GM19239 (cell line): ENCODE data around the gene UBXN7.
"Not testable (repeated sequence)": the region's sequence is repeated elsewhere in the genome, so short reads cannot be mapped to it uniquely, and the experiment has no call there.

Experiments used
- DNase-seq: peaks from one replicate; pipeline ENCODE4 v3.0.0; 2011; ENCODE audit warnings: low spot score; ENCODE audit not compliant: insufficient read length
- FAIRE-seq: peaks from 2 replicates; lab custom pipeline; 2011; peaks lifted over from hg19 to GRCh38; lab: Jason Lieb, UNC

UBXN7 gene

GRCh38 chr3:196360586-196360985, 71.6 kb downstream of the UBXN7 start:
- FAIRE-seq (no peak), DNase-seq (no peak)

GRCh38 chr3:196358540-196358939, 73.7 kb downstream of the UBXN7 start:
- FAIRE-seq, DNase-seq: not testable (repeated sequence)

- DNase-seq (no peak), FAIRE-seq (no peak)
Measured at GRCh38 chr3:196357905-196358304, 74.3 kb downstream of the UBXN7 start.

- no peak for DNase-seq
- FAIRE-seq: no peak
Measured at GRCh38 chr3:196356556-196356955, 75.7 kb downstream of the UBXN7 start.

- DNase-seq (no peak), FAIRE-seq (no peak)
Measured at GRCh38 chr3:196355668-196356067, 76.6 kb downstream of the UBXN7 start.

- FAIRE-seq (no peak), DNase-seq (no peak)
Measured at GRCh38 chr3:196354132-196354531, 78.1 kb downstream of the UBXN7 start.

GRCh38 chr3:196351541-196351940, 80.7 kb downstream of the UBXN7 start:
- no peak for DNase-seq
- no peak for FAIRE-seq

- no peak for DNase-seq
- peak; percentile 57 for FAIRE-seq
Measured at GRCh38 chr3:196350067-196350466, 82.2 kb downstream of the UBXN7 start.

- DNase-seq (no peak), FAIRE-seq (no peak)
Measured at GRCh38 chr3:196348698-196349097, 83.5 kb downstream of the UBXN7 start.

GRCh38 chr3:196344663-196345062, 87.6 kb downstream of the UBXN7 start:
- FAIRE-seq: no peak
- DNase-seq: no peak

GRCh38 chr3:196343917-196344316, 88.3 kb downstream of the UBXN7 start:
- not testable (repeated sequence) for FAIRE-seq, DNase-seq

- FAIRE-seq: no peak
- no peak for DNase-seq
Measured at GRCh38 chr3:196341137-196341536, 91.1 kb downstream of the UBXN7 start.

GRCh38 chr3:196340466-196340865, 91.8 kb downstream of the UBXN7 start:
- FAIRE-seq (no peak), DNase-seq (no peak)

- no peak for FAIRE-seq
Measured at GRCh38 chr3:196339493-196340254, 92.6 kb downstream of the UBXN7 start.

GRCh38 chr3:196339044-196339443, 93.2 kb downstream of the UBXN7 start:
- FAIRE-seq: no peak
- no peak for DNase-seq

More at GRCh38 chr3:196339493-196340254, 92.6 kb downstream of the UBXN7 start:
- DNase-seq: no peak

GRCh38 chr3:196336319-196337145, 95.7 kb downstream of the UBXN7 start:
- DNase-seq: no peak
- no peak for FAIRE-seq

GRCh38 chr3:196335503-196335948, 96.7 kb downstream of the UBXN7 start:
- FAIRE-seq: no peak

GRCh38 chr3:196334982-196335381, 97.2 kb downstream of the UBXN7 start:
- FAIRE-seq (no peak), DNase-seq (no peak)

More at GRCh38 chr3:196335503-196335948, 96.7 kb downstream of the UBXN7 start:
- no peak for DNase-seq

- no peak for DNase-seq
- no peak for FAIRE-seq
Measured at GRCh38 chr3:196332168-196332567, 100.1 kb downstream of the UBXN7 start.

GRCh38 chr3:196327405-196327804, 104.8 kb downstream of the UBXN7 start:
- no peak for FAIRE-seq
- DNase-seq: no peak

GRCh38 chr3:196326936-196327335, 105.3 kb downstream of the UBXN7 start:
- no peak for FAIRE-seq
- no peak for DNase-seq
